ENCODE measurements around the gene HNRNPL.

DNA sequence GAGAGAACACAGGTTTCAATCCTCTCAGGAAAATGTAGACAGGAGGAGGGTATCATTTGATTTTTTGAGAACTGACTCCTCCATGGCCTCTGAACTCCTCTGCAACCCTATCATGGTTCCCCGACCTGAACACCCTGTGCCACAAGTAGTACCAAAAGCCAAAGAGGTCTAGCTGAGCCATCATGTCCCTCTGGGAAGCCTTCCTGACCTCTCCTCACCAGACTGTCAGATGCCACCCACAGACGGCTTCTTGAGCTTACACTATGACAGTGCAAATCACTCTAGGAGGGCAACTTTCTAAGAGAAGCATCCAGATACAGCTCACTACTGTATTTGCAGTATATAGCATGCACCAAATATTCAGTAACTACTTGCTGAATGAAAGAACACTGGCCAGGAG is 3.7 kb downstream of the HNRNPL start:
- TF ChIP-seq, protein P1, sequence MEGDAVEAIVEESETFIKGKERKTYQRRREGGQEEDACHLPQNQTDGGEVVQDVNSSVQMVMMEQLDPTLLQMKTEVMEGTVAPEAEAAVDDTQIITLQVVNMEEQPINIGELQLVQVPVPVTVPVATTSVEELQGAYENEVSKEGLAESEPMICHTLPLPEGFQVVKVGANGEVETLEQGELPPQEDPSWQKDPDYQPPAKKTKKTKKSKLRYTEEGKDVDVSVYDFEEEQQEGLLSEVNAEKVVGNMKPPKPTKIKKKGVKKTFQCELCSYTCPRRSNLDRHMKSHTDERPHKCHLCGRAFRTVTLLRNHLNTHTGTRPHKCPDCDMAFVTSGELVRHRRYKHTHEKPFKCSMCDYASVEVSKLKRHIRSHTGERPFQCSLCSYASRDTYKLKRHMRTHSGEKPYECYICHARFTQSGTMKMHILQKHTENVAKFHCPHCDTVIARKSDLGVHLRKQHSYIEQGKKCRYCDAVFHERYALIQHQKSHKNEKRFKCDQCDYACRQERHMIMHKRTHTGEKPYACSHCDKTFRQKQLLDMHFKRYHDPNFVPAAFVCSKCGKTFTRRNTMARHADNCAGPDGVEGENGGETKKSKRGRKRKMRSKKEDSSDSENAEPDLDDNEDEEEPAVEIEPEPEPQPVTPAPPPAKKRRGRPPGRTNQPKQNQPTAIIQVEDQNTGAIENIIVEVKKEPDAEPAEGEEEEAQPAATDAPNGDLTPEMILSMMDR (conservative IDR thresholded peaks at IDR 0.05): no peak
- no peak for TF ChIP-seq EZH2 (IDR thresholded peaks at IDR 0.05; ENCODE audit: low read depth)

Data from PC-9 (cell line).